Measurements from ENCODE around the gene DDX51.

The DDX51 gene

GRCh38 chr12:132170094-132170636 lies 26.0 kb upstream of the DDX51 start:
- TF ChIP-seq ISL1 (CRISPR knock-in tag; IDR thresholded peaks at IDR 0.05) = no peak
- no peak for TF ChIP-seq TCF4 (CRISPR knock-in tag; IDR thresholded peaks at IDR 0.05; ENCODE audit: borderline replicate concordance)

GRCh38 chr12:132169376-132169775 lies 25.3 kb upstream of the DDX51 start:
- no peak for ATAC-seq
- TF ChIP-seq ARNTL (CRISPR knock-in tag; IDR thresholded peaks at IDR 0.05; ENCODE audit: borderline replicate concordance, low read depth) (no peak), TCF4 (CRISPR knock-in tag; IDR thresholded peaks at IDR 0.05; ENCODE audit: borderline replicate concordance) (no peak), CSDC2 (CRISPR knock-in tag; IDR thresholded peaks at IDR 0.05) (no peak), CSRNP3 (CRISPR knock-in tag; IDR thresholded peaks at IDR 0.05) (no peak), TSHZ2 (CRISPR knock-in tag; IDR thresholded peaks at IDR 0.05) (no peak), ESRRG (CRISPR knock-in tag; IDR thresholded peaks at IDR 0.05) (no peak), ISL1 (CRISPR knock-in tag; IDR thresholded peaks at IDR 0.05) (no peak)

More at GRCh38 chr12:132170094-132170636, 26.0 kb upstream of the DDX51 start:
- ATAC-seq = peak; percentile 46

GRCh38 chr12:132168311-132169031 lies 24.4 kb upstream of the DDX51 start:
- TF ChIP-seq ARNTL (CRISPR knock-in tag; IDR thresholded peaks at IDR 0.05; ENCODE audit: borderline replicate concordance, low read depth) (no peak), GLIS3 (CRISPR knock-in tag; IDR thresholded peaks at IDR 0.05) (no peak), TSHZ2 (CRISPR knock-in tag; IDR thresholded peaks at IDR 0.05) (no peak), PATZ1 (CRISPR knock-in tag; IDR thresholded peaks at IDR 0.05; ENCODE audit: borderline replicate concordance) (no peak), RARB (CRISPR knock-in tag; IDR thresholded peaks at IDR 0.05) (no peak), ZC3H10 (CRISPR knock-in tag; IDR thresholded peaks at IDR 0.05) (no peak)
- no peak for ATAC-seq

GRCh38 chr12:132167611-132168310 lies 23.6 kb upstream of the DDX51 start:
- ATAC-seq = no peak
- TF ChIP-seq GLIS3 (CRISPR knock-in tag; IDR thresholded peaks at IDR 0.05) = no peak
- TF ChIP-seq ZNF565 (CRISPR knock-in tag; conservative IDR thresholded peaks at IDR 0.05; ENCODE audit: low read depth) = no peak
- TF ChIP-seq BACH2 (CRISPR knock-in tag; IDR thresholded peaks at IDR 0.05; ENCODE audit: borderline replicate concordance) = no peak
- TF ChIP-seq RARB (CRISPR knock-in tag; IDR thresholded peaks at IDR 0.05) = no peak
- TF ChIP-seq POU6F1 (CRISPR knock-in tag; IDR thresholded peaks at IDR 0.05; ENCODE audit: borderline replicate concordance, low read depth) = no peak
- TF ChIP-seq PPARA (CRISPR knock-in tag; IDR thresholded peaks at IDR 0.05; ENCODE audit: borderline replicate concordance) = no peak
- TF ChIP-seq TSHZ2 (CRISPR knock-in tag; IDR thresholded peaks at IDR 0.05) = no peak
- TF ChIP-seq ZC3H10 (CRISPR knock-in tag; IDR thresholded peaks at IDR 0.05) = no peak
- no peak for TF ChIP-seq ZFP30 (CRISPR knock-in tag; IDR thresholded peaks at IDR 0.05)
- TF ChIP-seq TOX (CRISPR knock-in tag; IDR thresholded peaks at IDR 0.05; ENCODE audit: borderline replicate concordance) = no peak
- no peak for TF ChIP-seq ISL1 (CRISPR knock-in tag; IDR thresholded peaks at IDR 0.05)

Measured in SK-N-SH treated with all-trans-retinoic acid at 6 μM for 48 hours (cell line).